Keratinocyte (primary cell): ENCODE results near the gene DUSP12. TPM values are rescaled to one million over a fixed set of nuclear protein-coding genes. Genes with fewer than 3 reads are reported as not detected.
A peak's percentile ranks its signal among the peaks of the same experiment; 100 is the strongest.

Source experiments
- DNase-seq: peaks from one replicate; pipeline ENCODE4 v3.0.0-alpha.2; 2011; ENCODE audit warnings: low read depth, missing footprints, low spot score
- FAIRE-seq: peaks from 2 replicates; lab custom pipeline; 2011; peaks lifted over from hg19 to GRCh38; lab: Jason Lieb, UNC
- H2AFZ ChIP-seq: 2 replicates; pipeline ENCODE4 v1.6.0; 2012; ENCODE audit warnings: low read length, control low read depth, inconsistent platforms; ENCODE audit not compliant: control insufficient read depth
- H3K27ac ChIP-seq: 2 replicates; pipeline ENCODE4 v1.5.1; 2011; ENCODE audit warnings: low read length; ENCODE audit not compliant: control insufficient read depth, insufficient read depth
- H3K27me3 ChIP-seq: 3 replicates; pipeline ENCODE4 v1.6.0; 2011; ENCODE audit warnings: low read length; ENCODE audit not compliant: control insufficient read depth, insufficient read depth; ENCODE audit errors: extremely low read depth
- H3K36me3 ChIP-seq, 2 experiments: 2 replicates in 1 of 2; 3 replicates in 1 of 2; pipeline ENCODE4 v1.5.1; 2011; ENCODE audit warnings: low read length in 2 of 2, mild to moderate bottlenecking in 1 of 2; ENCODE audit not compliant: control insufficient read depth in 2 of 2, insufficient read depth in 2 of 2; ENCODE audit errors: extremely low read depth in 1 of 2
- H3K4me1 ChIP-seq: 3 replicates; pipeline ENCODE4 v1.5.1; 2011; ENCODE audit warnings: low read length; ENCODE audit not compliant: control insufficient read depth, insufficient read depth; ENCODE audit errors: extremely low read depth
- H3K4me2 ChIP-seq: 3 replicates; pipeline ENCODE4 v1.6.0; 2011; ENCODE audit warnings: low read depth, low read length; ENCODE audit not compliant: control insufficient read depth, insufficient read depth; ENCODE audit errors: extremely low read depth
- H3K4me3 ChIP-seq, 3 experiments: fragments of 200-600 bp in 1 of 3; sonication (generic) in 1 of 3; 2 replicates in 2 of 3; 3 replicates in 1 of 3; pipeline ENCODE4 v1.5.1; 2011 to 2016; ENCODE audit warnings: low read length in 3 of 3, mild to moderate bottlenecking in 3 of 3, control low read depth in 2 of 3, inconsistent platforms in 1 of 3, low read depth in 1 of 3, mixed read lengths in 1 of 3, mixed run types in 1 of 3, moderate library complexity in 1 of 3; ENCODE audit not compliant: control insufficient read depth in 2 of 3, insufficient read depth in 2 of 3; ENCODE audit errors: extremely low read depth in 1 of 3
- H3K79me2 ChIP-seq: 2 replicates; pipeline ENCODE4 v1.6.0; 2012; ENCODE audit warnings: low read length; ENCODE audit not compliant: control insufficient read depth, insufficient read depth
- H3K9ac ChIP-seq: 3 replicates; pipeline ENCODE4 v1.6.0; 2011; ENCODE audit warnings: low read length; ENCODE audit not compliant: control insufficient read depth, insufficient read depth; ENCODE audit errors: extremely low read depth
- H3K9me1 ChIP-seq: 3 replicates; pipeline ENCODE4 v1.6.0; 2011; ENCODE audit warnings: low read length; ENCODE audit not compliant: control insufficient read depth, insufficient read depth; ENCODE audit errors: extremely low read depth
- H3K9me3 ChIP-seq: 2 replicates; pipeline ENCODE4 v1.5.1; 2012; ENCODE audit warnings: low read depth, low read length; ENCODE audit not compliant: control insufficient read depth
- H4K20me1 ChIP-seq: 3 replicates; pipeline ENCODE4 v1.6.0; 2011; ENCODE audit warnings: low read length; ENCODE audit not compliant: control insufficient read depth, insufficient read depth; ENCODE audit errors: extremely low read depth
- EZH2 ChIP-seq: IDR thresholded peaks from one replicate; pipeline ENCODE4 v1.6.1; 2012; ENCODE audit warnings: inconsistent platforms, mild to moderate bottlenecking, low read length, moderate library complexity
- dilution Hi-C: fragments of 300-500 bp; cut with MboI; formaldehyde crosslinking; loops from one replicate; pipeline ENCODE4 v1.7.0; 2020; ENCODE audit warnings: low sequenced_read_pairs; ENCODE audit not compliant: extremely low pct_ligation_motif_present
- polyA plus RNA-seq, 5 experiments: library from polyadenylated mRNA; depleted of rRNA in 3 of 5; stranded (reverse) in 3 of 5; stranded (forward) in 1 of 5; unstranded in 1 of 5; fragments of >200 nt; gene quantifications; 1 replicate in 1 of 5; 2 replicates in 3 of 5; 3 replicates in 1 of 5; pipeline versions ENCODE4 v1.2.1 to v1.2.3, GENCODE V29; 2011 to 2012; ENCODE audit warnings: missing spikeins in 2 of 5, low read depth in 1 of 5, low replicate concordance in 1 of 5
- TF ChIP-seq, protein P1 (sequence below), 3 experiments: IDR thresholded peaks in 1 of 3; conservative IDR thresholded peaks in 1 of 3; optimal IDR thresholded peaks in 1 of 3; 2 replicates in 2 of 3; 3 replicates in 1 of 3; pipeline versions ENCODE3 to v1.5.1; 2011; ENCODE audit warnings: low read length in 3 of 3, mild to moderate bottlenecking in 3 of 3, moderate library complexity in 2 of 3, control low read depth in 1 of 3, inconsistent platforms in 1 of 3; ENCODE audit not compliant: insufficient read depth in 2 of 3; ENCODE audit errors: extremely low read depth in 1 of 3

Gene DUSP12
- polyA plus RNA-seq, 1 donor (not counting 4 experiments of a cell fraction or from before 2014, with no cell fraction given): 35.3 TPM

DNA sequence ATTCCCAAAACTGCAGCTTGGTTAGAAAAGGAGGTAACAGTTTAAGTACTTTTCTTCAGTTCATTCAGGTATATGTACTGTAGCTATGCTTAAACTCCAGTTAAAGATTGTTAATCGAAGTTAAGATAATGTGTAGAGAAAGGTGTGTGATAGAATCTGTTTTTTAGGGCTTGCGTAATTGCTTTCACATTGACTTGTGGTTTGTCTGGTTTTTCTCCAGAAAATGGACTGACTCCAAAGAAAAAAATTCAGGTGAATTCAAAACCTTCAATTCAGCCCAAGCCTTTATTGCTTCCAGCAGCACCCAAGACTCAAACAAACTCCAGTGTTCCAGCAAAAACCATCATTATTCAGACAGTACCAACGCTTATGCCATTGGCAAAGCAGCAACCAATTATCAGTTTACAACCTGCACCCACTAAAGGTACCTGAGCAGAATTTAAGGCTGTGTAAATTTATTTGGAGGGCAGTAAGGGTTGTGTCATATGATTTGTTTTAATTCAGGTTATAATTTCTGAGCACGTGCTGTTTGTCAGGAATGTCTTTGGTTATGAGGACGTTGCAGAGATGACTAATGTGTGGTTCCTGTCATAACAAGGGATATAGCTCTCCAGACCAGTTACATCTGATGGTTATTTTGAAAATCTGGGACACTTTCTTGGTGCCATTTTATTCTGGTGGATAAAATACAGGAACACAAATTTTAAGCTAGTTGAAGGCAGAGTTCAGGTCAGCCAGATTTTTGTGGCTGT, 42.5 kb downstream of the DUSP12 start:
- Histone ChIP-seq H3K4me1 (peaks cover 16% of the 10 kb centered on the region), H3K9me3 (no peaks in the 10 kb centered on the region), H3K36me3 (peaks cover 0 to 2% of the 10 kb centered on the region in 2 experiments), H3K9me1 (no peaks in the 10 kb centered on the region), H3K27me3 (no peaks in the 10 kb centered on the region), H3K79me2 (no peaks in the 10 kb centered on the region), H3K4me3 (no peak overlapping the region), H3K4me2 (no peak overlapping the region), H3K9ac (no peak overlapping the region), H2AFZ (no peak overlapping the region), H3K27ac (no peak overlapping the region), H4K20me1 (no peaks in the 10 kb centered on the region)
- no peak for DNase-seq
- no peak for TF ChIP-seq EZH2
- TF ChIP-seq, protein P1, sequence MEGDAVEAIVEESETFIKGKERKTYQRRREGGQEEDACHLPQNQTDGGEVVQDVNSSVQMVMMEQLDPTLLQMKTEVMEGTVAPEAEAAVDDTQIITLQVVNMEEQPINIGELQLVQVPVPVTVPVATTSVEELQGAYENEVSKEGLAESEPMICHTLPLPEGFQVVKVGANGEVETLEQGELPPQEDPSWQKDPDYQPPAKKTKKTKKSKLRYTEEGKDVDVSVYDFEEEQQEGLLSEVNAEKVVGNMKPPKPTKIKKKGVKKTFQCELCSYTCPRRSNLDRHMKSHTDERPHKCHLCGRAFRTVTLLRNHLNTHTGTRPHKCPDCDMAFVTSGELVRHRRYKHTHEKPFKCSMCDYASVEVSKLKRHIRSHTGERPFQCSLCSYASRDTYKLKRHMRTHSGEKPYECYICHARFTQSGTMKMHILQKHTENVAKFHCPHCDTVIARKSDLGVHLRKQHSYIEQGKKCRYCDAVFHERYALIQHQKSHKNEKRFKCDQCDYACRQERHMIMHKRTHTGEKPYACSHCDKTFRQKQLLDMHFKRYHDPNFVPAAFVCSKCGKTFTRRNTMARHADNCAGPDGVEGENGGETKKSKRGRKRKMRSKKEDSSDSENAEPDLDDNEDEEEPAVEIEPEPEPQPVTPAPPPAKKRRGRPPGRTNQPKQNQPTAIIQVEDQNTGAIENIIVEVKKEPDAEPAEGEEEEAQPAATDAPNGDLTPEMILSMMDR (optimal IDR thresholded peaks at IDR 0.05 in 1 of 3, IDR thresholded peaks at IDR 0.05 in 1 of 3, conservative IDR thresholded peaks at IDR 0.05 in 1 of 3; ENCODE audit: extremely low read depth in 1 of 3, insufficient read depth in 2 of 3, low read length in 3 of 3): no peak
- peak; percentile 29 for FAIRE-seq
- dilution Hi-C loops: no loop called here

- TF ChIP-seq EZH2: no peak
- TF ChIP-seq, protein P1 (optimal IDR thresholded peaks at IDR 0.05 in 1 of 3, IDR thresholded peaks at IDR 0.05 in 1 of 3, conservative IDR thresholded peaks at IDR 0.05 in 1 of 3; ENCODE audit: extremely low read depth in 1 of 3, insufficient read depth in 2 of 3, low read length in 3 of 3): peak in 1 of 3 experiments; percentile 58
- Histone ChIP-seq H3K36me3 (peaks cover 0 to 4% of the 10 kb centered on the region in 2 experiments), H3K4me2 (no peak overlapping the region), H3K9me3 (no peaks in the 10 kb centered on the region), H3K4me3 (no peak overlapping the region), H3K9me1 (no peaks in the 10 kb centered on the region), H3K4me1 (peaks cover 16% of the 10 kb centered on the region), H4K20me1 (no peaks in the 10 kb centered on the region), H2AFZ (no peak overlapping the region), H3K27ac (no peak overlapping the region), H3K9ac (no peak overlapping the region), H3K79me2 (no peaks in the 10 kb centered on the region), H3K27me3 (no peaks in the 10 kb centered on the region)
- dilution Hi-C loops: no loop called here
- DNase-seq (peak; percentile 73), FAIRE-seq (peak; percentile 98)
Observed at GRCh38 chr1:161792740-161793139, 43.2 kb downstream of the DUSP12 start.
